Tibial nerve (tissue), 4 donors: ENCODE measurements around the gene PBRM1. TPM values are rescaled to one million over a fixed set of nuclear protein-coding genes. Genes with fewer than 3 reads are reported as not detected.

Experiments
- DNase-seq, 2 donors: peaks; one replicate each; pipeline ENCODE4 v3.0.0-alpha.2; 2019; ENCODE audit warnings: low spot score in 2 of 2
- H3K27ac ChIP-seq, 4 donors: fragments of 200-600 bp; sonication (generic) in 3 of 4; one replicate each; pipeline ENCODE4 v1.5.1; 2017 to 2019; ENCODE audit warnings: mild to moderate bottlenecking in 1 of 4
- H3K27me3 ChIP-seq, 2 donors: fragments of 200-600 bp; sonication (generic) in 1 of 2; one replicate each; pipeline versions ENCODE4 v1.5.1 to v1.6.0; 2017 to 2019
- H3K36me3 ChIP-seq, 3 donors: fragments of 200-600 bp; sonication (generic); one replicate each; pipeline ENCODE4 v1.5.1; 2018 to 2019
- H3K4me1 ChIP-seq, 4 donors: fragments of 200-600 bp; sonication (generic) in 3 of 4; one replicate each; pipeline ENCODE4 v1.5.1; 2017 to 2019
- H3K4me3 ChIP-seq, 4 donors: fragments of 200-600 bp; sonication (generic) in 3 of 4; one replicate each; pipeline ENCODE4 v1.5.1; 2017 to 2019; ENCODE audit warnings: mild to moderate bottlenecking in 1 of 4, moderate library complexity in 1 of 4
- H3K9me3 ChIP-seq, 4 donors: fragments of 200-600 bp; sonication (generic) in 3 of 4; one replicate each; pipeline ENCODE4 v1.5.1; 2017 to 2019
- CTCF ChIP-seq, 5 experiments: fragments of 200-600 bp in 3 of 5; fragments of 450-650 bp in 2 of 5; sonication (generic) in 3 of 5; IDR thresholded peaks; one replicate each; pipeline ENCODE4 v1.5.1; 2016 to 2019; ENCODE audit warnings: antibody characterized with exemption in 5 of 5, mild to moderate bottlenecking in 3 of 5, moderate library complexity in 2 of 5
- EP300 ChIP-seq, 2 donors: sonication (generic); formaldehyde crosslinking; IDR thresholded peaks; one replicate each; pipeline ENCODE4 v1.6.1; 2017; ENCODE audit warnings: antibody characterized with exemption in 2 of 2, mild to moderate bottlenecking in 1 of 2
- POLR2A ChIP-seq, 2 donors: fragments of 450-650 bp; IDR thresholded peaks; one replicate each; pipeline ENCODE4 v1.6.1; 2017; ENCODE audit warnings: antibody characterized with exemption in 2 of 2, mild to moderate bottlenecking in 2 of 2, moderate library complexity in 2 of 2
- WGBS, 2 donors: methylation state at CpG; one replicate each; pipeline ENCODE4 v1.1.5; 2018; 5-methylcytosine and 5-hydroxymethylcytosine counted together
- total RNA-seq, 4 donors: library from RNA; depleted of rRNA; stranded (reverse); fragments of >200 nt; gene quantifications; one replicate each; pipeline ENCODE4 v1.1.0, GENCODE V29; 2016

PBRM1 gene
- total RNA-seq, 4 donors from 2014 or later = 87.0 to 123 (median 114) TPM

GRCh38 chr3:52614689-52615088, 71.0 kb downstream of the PBRM1 start:
- H3K36me3 ChIP-seq = peaks cover 0 to 92% (median 8%) of the 10 kb centered on the region in 3 donors
- H3K9me3 ChIP-seq = no peaks in the 10 kb centered on the region
- TF ChIP-seq POLR2A (IDR thresholded peaks at IDR 0.05) (no peak), CTCF (IDR thresholded peaks at IDR 0.05) (no peak), EP300 (IDR thresholded peaks at IDR 0.05) (no peak)
- H3K27me3 ChIP-seq = no peaks in the 10 kb centered on the region
- H3K4me3 ChIP-seq = no peak overlapping the region
- no peak overlapping the region for H3K27ac ChIP-seq
- WGBS, 2 donors = 90 to 92% methylated on average over 3 of the region's 3 CpGs
- H3K4me1 ChIP-seq = no peaks in the 10 kb centered on the region
- DNase-seq = no peak

GRCh38 chr3:52609316-52609815, 76.3 kb downstream of the PBRM1 start:
- no peak for TF ChIP-seq POLR2A (IDR thresholded peaks at IDR 0.05)

DNA sequence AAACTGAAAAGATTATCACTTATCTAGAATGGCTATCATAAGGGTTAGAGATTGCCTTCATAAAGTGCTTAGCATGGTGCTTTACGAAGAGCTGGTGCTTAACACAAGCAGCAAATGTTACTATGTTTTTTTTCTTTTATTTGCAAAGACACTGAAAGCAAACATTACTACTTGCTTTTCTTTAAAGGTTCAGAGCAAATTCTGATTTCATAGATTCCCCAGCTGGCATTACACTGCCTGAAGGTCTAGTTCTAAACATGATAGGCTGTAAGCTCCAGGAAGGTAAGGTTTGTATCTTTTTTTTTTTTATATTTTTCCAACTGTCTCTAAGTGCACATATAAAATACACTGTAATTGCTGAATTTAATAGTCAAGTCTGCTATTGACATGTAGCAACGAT, 77.4 kb downstream of the PBRM1 start:
- WGBS, 2 donors = 93 to 96% methylated on average over 2 of the region's 2 CpGs
- Histone ChIP-seq H3K27ac (no peak overlapping the region), H3K36me3 (peaks cover 0 to 89% (median 0%) of the 10 kb centered on the region in 3 donors), H3K9me3 (no peaks in the 10 kb centered on the region), H3K27me3 (no peaks in the 10 kb centered on the region), H3K4me1 (no peaks in the 10 kb centered on the region), H3K4me3 (no peak overlapping the region)
- no peak for DNase-seq
- no peak for TF ChIP-seq CTCF (IDR thresholded peaks at IDR 0.05)
- TF ChIP-seq EP300 (IDR thresholded peaks at IDR 0.05) = no peak
- TF ChIP-seq POLR2A (IDR thresholded peaks at IDR 0.05) = no peak

More at GRCh38 chr3:52609316-52609815, 76.3 kb downstream of the PBRM1 start:
- peaks cover 0 to 89% (median 0%) of the 10 kb centered on the region in 3 donors for H3K36me3 ChIP-seq
- no peak overlapping the region for H3K4me3 ChIP-seq
- no peak for DNase-seq
- no peak overlapping the region for H3K27ac ChIP-seq
- H3K27me3 ChIP-seq = no peaks in the 10 kb centered on the region
- no peaks in the 10 kb centered on the region for H3K9me3 ChIP-seq
- H3K4me1 ChIP-seq = no peaks in the 10 kb centered on the region
- WGBS, 2 donors = 96% methylated on average over 8 of the region's 8 CpGs

DNA sequence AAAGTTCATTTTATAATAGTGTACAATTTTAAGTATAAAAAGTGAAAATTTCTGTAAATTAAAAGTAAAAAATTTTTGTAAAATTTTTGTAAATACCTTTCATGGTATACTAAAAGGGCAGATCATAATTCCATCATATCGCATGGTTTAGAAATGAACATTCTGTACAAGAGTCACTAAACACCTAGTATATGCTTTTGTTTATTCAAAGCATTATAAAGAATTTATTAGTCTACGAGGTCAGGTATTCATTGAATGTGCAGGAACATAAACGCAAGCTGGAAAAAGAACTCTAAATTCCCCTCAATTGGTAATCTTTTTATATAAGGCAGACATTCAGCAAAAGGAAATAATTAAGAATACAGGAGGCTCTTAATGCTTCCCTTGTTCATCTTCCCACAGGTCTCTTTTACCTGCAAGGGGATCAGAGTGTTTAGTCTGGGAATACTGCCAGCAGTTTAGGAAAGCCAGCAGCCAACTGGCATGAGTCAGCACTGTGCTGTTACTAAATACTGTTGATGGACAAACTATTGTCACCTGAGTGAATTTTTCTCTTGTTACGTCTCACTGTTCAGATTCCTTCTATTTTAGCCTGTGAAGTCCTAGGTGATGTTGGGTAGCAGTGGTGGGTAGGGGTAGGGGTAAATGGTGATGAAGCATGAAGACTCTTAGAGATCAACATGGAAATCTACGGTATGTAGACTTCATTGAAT, 79.2 kb downstream of the PBRM1 start:
- Histone ChIP-seq H3K36me3 (peaks cover 4 to 91% (median 8%) of the 10 kb centered on the region in 3 donors), H3K27ac (no peak overlapping the region), H3K27me3 (no peaks in the 10 kb centered on the region), H3K4me3 (no peak overlapping the region), H3K4me1 (no peaks in the 10 kb centered on the region), H3K9me3 (no peaks in the 10 kb centered on the region)
- 83 to 86% methylated on average over 5 of the region's 5 CpGs for WGBS, 2 donors
- no peak for DNase-seq
- TF ChIP-seq EP300 (IDR thresholded peaks at IDR 0.05) = no peak
- no peak for TF ChIP-seq CTCF (IDR thresholded peaks at IDR 0.05)
- TF ChIP-seq POLR2A (IDR thresholded peaks at IDR 0.05) = no peak

GRCh38 chr3:52600258-52600657, 85.5 kb downstream of the PBRM1 start:
- H3K4me3 ChIP-seq = no peak overlapping the region
- TF ChIP-seq EP300 (IDR thresholded peaks at IDR 0.05) (no peak), POLR2A (IDR thresholded peaks at IDR 0.05) (no peak), CTCF (IDR thresholded peaks at IDR 0.05) (no peak)
- H3K27ac ChIP-seq = no peak overlapping the region
- H3K27me3 ChIP-seq = no peaks in the 10 kb centered on the region
- H3K36me3 ChIP-seq = peaks cover 8 to 58% (median 11%) of the 10 kb centered on the region in 3 donors
- DNase-seq = no peak
- peaks cover 0 to 10% (median 3%) of the 10 kb centered on the region in 4 donors for H3K4me1 ChIP-seq
- peaks cover 0 to 10% (median 0%) of the 10 kb centered on the region in 4 donors for H3K9me3 ChIP-seq
